ENCODE results near the gene GNG14.

GRCh38 chr19:12705654-12706331 lies 18.0 kb downstream of the GNG14 start:
- no peak for TF ChIP-seq EZH2phosphoT487 (IDR thresholded peaks at IDR 0.05; ENCODE audit: borderline replicate concordance)
- no peak for TF ChIP-seq CTCF (conservative IDR thresholded peaks at IDR 0.05; ENCODE audit: low read length)
